Left forelimb (tissue), 1 donor: ENCODE data around the gene TAF11L2.
"Not testable (repeated sequence)": the region's sequence is repeated elsewhere in the genome, so short reads cannot be mapped to it uniquely, and the experiment has no call there.

ENCODE experiments used
- DNase-seq: peaks from one replicate; pipeline ENCODE4 v3.0.0-alpha.2; 2018; ENCODE audit warnings: low spot score

TAF11L2 gene

DNA sequence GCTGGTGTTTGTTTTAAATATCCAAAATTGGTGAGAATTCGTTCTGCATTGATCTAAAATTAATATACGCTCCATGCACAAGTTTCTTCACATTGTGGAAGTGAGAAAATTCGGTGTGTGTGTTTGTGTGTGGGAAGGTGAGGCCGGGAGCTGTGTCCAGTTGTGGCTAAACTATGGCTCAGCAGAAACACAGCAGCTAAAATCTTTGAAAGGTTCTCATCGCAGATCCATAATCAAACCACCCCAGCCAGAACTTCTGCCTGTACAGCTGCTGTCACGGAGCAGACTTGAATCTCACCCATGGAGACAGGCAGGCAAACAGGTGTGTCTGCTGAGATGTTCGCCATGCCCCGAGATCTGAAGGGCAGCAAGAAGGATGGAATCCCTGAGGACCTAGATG lies at the start of gene TAF11L2:
Gene TAF11L2 (plus strand): TSS at position 301 of the 400 bp plus-strand sequence.
- not testable (repeated sequence) for DNase-seq

DNA sequence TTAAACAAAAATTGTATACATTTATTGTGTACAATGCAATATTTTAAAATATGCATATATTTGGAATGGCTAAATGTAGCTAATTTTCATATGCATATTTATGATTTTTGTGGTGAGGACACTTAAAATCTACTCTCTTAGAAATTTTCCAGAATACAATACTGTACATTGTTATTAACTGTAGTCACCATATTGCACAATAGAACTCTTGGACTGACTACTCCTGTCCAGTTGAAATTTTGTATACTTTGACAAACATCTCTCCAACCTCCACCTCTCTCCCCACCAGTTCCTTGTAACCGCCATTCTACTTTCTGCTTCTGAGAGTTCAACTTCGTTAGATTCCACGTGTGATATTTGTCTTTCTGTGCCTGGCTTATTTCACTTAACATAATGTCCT lies 49.2 kb upstream of the TAF11L2 start:
- DNase-seq = no peak

DNA sequence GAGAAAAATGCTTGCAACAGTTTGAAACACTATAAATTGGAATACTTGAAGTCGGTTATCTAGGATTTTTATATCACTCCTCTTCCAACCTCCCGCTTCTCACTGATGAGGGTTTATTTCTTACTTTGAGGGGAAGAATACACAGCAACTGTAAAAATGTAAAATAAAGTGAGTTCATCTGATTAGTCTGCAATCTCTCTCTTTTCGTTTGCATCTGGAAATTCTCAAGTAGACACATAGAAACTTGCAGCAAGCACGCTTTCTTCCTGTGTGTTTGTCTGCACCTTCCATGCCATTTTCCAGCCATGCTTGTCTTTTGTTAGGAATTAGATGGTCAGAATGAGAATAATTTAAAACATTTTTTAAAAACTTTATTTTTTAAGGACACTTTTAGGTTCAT lies 45.1 kb upstream of the TAF11L2 start:
- DNase-seq = no peak

DNA sequence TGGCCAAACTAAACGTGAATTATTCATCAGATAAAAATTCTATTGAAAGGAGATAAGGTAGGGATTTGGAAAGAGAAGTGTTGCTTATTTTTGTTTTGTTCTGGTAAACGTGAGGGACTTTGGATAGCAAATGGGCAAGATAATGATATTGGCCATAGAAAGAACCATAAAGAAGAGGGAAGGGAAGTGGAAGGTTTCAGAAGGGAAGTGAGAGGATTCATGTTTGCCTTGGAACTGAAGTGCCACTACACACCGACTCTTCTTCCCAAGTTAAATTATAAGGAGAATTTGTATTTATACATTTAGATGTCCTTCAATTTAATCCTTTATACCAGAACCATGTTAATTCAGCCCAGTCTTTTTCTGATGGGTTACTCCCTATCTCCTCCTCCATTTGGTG lies 42.1 kb upstream of the TAF11L2 start:
- DNase-seq = no peak

GRCh38 chr5:17461793-17462192 lies 36.2 kb upstream of the TAF11L2 start:
- DNase-seq = no peak

GRCh38 chr5:17463653-17464052 lies 34.4 kb upstream of the TAF11L2 start:
- no peak for DNase-seq

DNA sequence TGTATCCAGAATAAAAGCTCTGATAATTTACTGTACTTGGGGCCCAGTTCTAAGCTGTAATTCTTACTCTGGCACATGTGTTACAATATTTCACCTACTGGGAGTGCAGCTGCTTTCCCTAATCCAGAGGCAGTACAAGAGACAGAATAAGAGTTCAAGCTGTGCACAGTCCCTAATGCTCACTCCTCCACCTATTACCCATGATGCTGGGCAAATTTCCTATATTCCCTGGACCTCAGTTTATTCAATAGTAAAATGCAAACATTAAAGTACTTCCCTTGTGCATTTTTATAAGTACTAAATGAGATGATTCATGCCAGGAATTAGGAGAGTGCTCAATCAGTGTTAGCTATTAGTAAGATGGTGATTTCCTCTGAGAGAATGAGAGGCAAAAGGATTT lies 28.0 kb upstream of the TAF11L2 start:
- no peak for DNase-seq

GRCh38 chr5:17475064-17475463 lies 23.0 kb upstream of the TAF11L2 start:
- DNase-seq = not testable (repeated sequence)

- DNase-seq = no peak
These were observed 21.0 kb upstream of the TAF11L2 start for GRCh38 chr5:17477043-17477442.

DNA sequence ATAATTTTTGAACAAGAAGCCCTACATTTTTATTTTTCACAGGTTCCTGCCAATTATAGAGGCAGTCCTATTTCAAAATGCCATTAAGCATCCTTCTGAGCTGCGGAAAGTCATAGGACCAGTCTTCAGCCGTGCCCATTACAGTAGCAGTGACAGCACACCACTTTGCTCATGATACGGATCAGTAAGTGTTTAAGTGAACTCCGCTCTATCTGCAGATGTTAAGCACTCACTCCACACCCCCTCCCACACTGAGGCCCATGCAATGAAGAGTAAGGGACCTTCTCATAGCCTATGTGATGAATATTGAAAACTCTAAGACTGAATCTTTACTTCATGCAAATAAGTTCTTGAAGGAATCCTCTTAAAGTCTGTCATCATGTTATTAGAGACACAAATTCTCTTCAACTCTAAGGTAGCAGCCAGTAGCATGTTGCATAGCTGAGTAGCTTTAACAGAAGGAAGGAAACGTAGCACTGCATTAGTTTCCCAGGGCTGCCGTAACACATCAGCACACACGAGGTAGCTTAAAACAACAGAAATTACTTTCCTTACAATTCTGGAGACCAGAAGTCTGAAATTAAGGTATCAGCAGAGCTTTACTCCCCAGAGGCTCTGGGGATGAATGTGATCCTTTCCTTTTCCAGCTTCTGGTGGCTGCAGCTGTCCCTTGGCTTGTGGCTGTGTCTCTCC lies 20.3 kb upstream of the TAF11L2 start:
- no peak for DNase-seq

- no peak for DNase-seq
These were observed 16.7 kb upstream of the TAF11L2 start for GRCh38 chr5:17481378-17481777.

DNA sequence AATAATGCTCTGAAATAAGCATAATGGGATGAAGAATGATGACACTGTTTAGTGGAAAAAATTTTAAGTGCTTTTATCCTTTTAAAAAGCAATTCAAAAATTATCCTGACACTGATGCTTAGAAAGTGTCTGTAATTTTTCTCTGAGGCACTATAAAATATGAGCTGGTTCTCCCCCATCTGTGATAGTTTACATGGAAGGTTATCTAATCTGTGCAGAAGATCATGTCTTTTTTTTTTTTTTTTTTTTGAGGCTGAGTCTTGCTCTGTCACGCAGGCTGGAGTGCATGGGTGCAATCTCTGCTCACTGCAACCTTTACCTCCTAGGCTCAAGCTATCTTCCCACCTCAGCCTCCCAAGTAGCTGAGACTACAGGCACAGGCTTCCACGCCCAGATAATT lies 15.2 kb upstream of the TAF11L2 start:
- no peak for DNase-seq

DNA sequence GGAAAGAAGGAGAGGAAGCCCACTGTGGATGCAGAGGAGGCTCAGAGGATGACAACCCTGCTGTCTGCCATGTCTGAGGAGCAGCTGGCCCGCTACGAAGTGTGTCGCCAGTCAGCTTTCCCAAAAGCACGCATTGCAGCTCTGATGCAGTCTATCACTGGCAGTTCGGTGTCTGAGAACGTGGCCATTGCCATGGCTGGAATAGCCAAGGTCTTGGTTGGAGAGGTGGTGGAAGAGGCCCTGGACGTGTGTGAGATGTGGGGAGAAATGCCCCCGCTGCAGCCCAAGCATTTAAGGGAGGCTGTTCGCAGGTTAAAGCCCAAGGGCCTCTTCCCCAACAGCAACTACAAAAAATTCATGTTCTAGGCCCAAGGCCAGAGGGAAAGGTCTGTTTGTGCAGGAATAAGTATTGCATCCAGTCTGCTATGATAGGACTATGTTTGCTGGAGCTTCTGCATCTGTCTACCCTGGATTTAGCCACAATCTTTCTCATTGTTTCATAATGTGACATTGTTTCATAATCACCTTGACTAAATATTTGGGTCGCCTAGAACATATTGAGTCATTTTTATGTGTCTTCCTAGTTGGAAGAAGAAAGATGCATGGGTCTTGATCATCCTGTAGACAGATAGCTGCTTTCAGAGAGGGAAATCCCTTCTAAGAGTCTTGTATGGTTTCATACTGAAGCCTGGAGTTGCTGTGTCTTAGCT lies 11.4 kb upstream of the TAF11L2 start:
- not testable (repeated sequence) for DNase-seq

DNA sequence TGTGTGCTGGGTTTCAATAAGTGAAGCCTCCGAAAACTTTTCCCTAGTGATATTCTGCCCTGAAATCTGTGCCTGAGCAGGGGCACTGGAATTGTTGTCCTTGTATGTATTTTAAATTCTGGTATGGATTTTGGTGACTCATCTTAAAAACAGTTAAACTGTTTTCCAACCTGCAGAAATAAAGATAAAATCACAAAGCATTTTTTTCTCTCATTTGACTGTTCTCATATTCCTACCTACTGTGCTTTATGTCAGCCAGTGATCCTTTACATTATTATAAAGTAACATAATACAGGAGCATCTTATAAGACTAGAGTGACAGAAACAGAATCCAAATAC lies 10.9 kb upstream of the TAF11L2 start:
- no peak for DNase-seq

DNA sequence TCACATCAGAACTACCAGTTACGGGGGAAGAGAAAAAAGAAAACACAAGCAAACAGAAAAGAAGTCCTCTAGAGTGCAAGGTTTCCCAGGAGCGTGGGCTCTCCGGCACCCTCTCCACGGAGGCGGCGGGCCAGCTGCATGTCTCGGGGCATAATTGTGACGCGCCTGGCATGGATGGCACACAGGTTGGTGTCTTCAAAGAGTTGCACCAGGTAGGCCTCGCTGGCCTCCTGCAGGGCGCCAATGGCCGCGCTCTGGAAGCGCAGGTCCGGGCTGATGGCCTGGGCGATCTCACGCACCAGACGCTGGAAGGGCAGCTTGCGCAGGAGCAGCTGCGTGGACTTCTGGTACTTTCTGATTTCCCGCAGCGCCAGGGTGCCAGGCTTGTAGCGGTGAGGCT lies 6.8 kb upstream of the TAF11L2 start:
- not testable (repeated sequence) for DNase-seq

DNA sequence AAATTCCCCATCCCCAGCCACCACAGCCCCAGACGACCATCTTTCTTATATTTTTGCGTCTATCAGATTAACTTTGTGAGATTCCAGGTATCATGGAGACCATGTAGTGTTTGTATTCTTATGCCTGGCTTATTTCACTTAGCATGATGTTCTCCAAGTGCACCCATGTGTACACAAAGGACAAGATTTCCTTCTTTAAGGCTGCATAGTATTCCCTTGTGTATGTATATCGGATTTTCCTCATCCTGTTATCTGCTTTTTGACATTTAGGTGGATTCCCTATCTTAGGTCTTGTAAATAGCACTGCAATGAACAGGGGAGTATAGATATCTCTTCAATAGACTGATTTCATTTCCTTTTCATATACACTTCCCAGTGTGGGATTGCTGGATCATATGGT lies 5.3 kb upstream of the TAF11L2 start:
- no peak for DNase-seq

GRCh38 chr5:17497446-17497845 lies 585 bp upstream of the TAF11L2 start:
- no peak for DNase-seq

DNA sequence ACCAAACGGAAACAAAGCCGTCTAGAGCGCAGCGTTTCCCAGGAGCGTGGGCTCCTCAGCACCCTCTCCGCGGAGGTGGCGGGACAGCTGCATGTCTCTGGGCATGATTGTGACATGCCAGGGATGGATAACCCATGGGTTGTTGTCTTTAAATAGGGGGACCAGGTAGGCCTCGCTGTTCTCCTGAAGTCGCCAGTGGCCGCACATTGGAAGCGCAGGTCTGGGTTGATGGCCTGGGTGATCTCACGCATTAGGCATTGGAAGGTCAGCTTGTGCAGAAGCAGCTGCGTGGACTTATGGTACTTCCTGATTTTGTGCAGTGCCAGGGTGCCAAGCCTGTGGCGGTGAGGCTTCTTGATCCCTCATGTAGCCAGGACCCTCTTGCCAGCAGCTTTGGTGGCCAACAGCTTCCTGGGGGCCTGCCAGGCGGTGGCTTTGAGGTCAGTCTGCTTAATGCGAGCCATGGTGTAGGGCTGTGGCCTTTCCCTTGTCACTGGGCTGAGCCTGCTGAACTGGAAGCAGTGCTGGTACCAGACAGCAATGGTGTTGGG lies 13.8 kb downstream of the TAF11L2 start:
- no peak for DNase-seq

GRCh38 chr5:17517526-17517925 lies 19.5 kb downstream of the TAF11L2 start:
- DNase-seq = not testable (repeated sequence)

- not testable (repeated sequence) for DNase-seq
These were observed 20.0 kb downstream of the TAF11L2 start, which contains the start of gene TAF11L3 for GRCh38 chr5:17518067-17518466. Gene TAF11L3 (plus strand): TSS chr5:17518367.

DNA sequence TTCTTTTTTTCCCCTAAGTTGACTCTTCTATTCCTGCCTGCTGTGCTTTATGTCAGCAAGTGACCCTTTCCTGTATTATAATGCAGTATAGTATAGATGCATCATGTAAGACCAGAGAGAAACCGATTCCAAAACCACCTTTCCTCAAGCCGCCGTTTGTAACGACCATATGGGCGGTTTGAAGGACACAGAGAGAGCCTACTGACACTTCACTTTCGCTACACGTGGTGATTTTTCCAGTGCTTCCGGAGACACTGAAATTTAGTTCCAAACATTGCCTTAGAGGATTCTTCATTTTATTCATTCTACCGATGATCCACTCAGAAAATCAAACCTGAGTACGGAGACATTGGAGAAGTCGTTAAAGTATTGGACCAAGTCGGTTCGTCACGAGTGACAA lies 21.5 kb downstream of the TAF11L2 start:
- not testable (repeated sequence) for DNase-seq

GRCh38 chr5:17521501-17521900 lies 23.5 kb downstream of the TAF11L2 start, which contains the start of gene TAF11L4:
Gene TAF11L4 (plus strand): TSS chr5:17521801.
- not testable (repeated sequence) for DNase-seq

DNA sequence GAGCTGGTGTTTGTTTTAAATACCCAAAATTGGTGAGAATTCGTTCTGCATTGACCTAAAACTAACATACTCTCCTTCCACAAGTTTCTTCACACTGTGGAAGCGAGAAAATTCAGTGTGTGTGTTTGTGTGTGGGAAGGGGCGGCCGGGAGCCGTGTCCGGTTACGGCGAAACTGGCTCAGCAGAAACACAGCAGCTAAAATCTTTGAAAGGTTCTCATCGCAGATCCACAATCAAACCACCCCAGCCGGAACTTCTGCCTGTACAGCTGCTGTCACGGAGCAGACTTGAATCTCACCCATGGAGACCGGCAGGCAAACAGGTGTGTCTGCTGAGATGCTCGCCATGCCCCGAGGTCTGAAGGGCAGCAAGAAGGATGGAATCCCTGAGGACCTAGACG lies 26.9 kb downstream of the TAF11L2 start, which contains the start of gene TAF11L5:
Gene TAF11L5 (plus strand): TSS at position 301 of the 400 bp plus-strand sequence.
- DNase-seq = not testable (repeated sequence)
